Dermis microvascular lymphatic vessel endothelial cell (primary cell): ENCODE data around the gene CPNE6. TPM values are rescaled to one million over a fixed set of nuclear protein-coding genes. Genes with fewer than 3 reads are reported as not detected.
A peak's percentile ranks its signal among the peaks of the same experiment; 100 is the strongest.
"Not testable (repeated sequence)": the region's sequence is repeated elsewhere in the genome, so short reads cannot be mapped to it uniquely, and the experiment has no call there.

Experiments used
- DNase-seq, 2 donors: peaks; one replicate each; pipeline versions ENCODE4 v3.0.0 to v3.0.0-alpha.2; 2010; ENCODE audit warnings: low read depth in 2 of 2
- total RNA-seq: library from RNA; depleted of rRNA; stranded (reverse); fragments of >200 nt; gene quantifications from 2 replicates; pipeline ENCODE4 v1.2.1, GENCODE V29; 2014

CPNE6 gene
- total RNA-seq, 1 donor from 2014 or later, result not detected

DNA sequence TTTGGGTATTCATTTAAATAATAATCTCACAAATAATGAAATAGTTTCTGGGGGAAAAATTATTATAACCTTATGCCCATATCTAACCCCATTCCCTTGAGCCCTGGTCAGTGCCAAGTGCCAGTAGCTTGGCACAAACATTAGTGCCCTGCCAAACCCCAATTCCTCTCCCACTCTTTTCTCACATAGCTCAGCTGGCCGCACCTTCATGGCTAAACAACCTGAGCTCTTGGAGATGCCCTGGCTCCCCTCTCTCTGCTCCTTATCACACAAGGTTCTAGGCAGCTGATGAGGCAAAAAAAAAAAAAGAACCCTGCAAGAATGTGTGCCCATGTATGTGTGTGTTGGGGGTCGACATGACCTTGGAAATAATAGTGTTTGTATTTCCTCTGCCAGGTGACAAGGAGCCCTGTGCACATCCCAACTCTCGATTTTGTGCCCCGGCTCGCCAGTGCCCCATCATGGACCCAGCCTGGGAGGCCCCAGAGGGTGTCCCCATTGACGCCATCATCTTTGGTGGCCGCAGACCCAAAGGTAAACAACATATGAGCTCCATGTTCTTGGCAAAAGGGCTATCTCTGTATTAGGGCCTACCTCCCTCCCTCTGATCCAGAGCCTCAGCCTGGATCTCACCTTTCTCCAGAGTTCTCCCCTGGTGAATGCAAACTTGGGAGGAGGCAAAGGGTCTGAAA lies 31.1 kb downstream of the CPNE6 start:
- no peak for DNase-seq

DNA sequence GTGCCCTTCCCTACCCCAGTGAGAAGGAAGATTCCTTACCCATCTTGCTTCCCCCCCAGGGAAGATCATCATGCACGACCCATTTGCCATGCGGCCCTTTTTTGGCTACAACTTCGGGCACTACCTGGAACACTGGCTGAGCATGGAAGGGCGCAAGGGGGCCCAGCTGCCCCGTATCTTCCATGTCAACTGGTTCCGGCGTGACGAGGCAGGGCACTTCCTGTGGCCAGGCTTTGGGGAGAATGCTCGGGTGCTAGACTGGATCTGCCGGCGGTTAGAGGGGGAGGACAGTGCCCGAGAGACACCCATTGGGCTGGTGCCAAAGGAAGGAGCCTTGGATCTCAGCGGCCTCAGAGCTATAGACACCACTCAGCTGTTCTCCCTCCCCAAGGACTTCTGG lies 32.1 kb downstream of the CPNE6 start:
- no peak for DNase-seq

GRCh38 chr14:24105609-24106239 lies 34.4 kb downstream of the CPNE6 start:
- not testable (repeated sequence) for DNase-seq

DNA sequence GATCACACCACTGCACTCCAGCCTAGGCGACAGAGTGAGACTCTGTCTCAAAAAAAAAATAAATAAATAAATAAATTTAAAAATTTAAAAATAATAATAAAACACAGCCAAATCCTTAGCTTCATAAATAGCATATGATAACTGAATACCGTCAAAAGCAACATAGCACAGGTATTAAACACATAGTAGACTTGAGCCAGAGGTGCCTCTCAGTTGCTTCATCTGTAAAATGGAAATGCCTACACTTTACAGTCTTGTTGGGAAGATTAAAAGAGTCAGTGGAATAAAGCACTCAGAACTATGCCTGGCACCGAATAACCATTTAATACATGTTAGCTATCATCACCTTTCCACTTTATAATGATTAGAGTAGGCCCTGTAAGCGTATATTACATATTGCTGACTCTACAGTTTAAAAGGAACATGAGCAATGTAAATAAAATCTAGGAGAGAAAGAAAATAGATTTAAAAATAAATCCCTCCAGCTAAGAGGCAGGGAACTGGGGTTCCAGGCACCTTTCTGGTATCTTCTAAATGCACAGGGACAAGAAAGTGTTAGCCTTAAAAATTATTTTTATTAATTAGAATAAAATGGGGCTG lies 35.4 kb downstream of the CPNE6 start:
- no peak for DNase-seq

DNA sequence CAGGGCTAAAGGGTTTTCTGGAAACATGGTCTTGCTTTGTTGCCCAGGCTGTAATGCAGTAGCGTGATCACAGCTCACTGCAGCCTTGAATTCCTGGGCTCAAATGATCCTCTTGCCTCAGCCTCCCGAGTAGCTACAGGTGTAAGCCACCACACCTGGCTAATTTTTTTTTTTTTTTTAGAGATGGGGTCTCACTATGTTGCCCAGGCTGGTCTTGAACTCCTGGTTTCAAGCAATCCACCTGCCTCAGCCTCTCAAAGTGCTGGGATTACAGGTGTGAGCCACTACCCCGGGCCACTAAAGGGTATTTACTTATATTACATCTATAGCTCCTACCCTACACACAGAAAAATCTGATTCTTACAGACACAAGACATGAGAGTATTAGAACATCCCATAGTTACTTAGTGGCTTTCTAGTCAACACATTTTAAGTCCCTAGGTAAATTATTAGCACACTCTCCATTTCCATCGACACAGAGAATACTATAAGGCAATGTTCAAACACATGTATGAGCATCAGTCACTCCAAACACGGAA lies 37.0 kb downstream of the CPNE6 start:
- no peak for DNase-seq

GRCh38 chr14:24110060-24110459 lies 38.7 kb downstream of the CPNE6 start:
- DNase-seq, result no peak

- DNase-seq, result no peak
Measured at GRCh38 chr14:24110523-24110922, 39.2 kb downstream of the CPNE6 start.

GRCh38 chr14:24113379-24113800 lies 42.0 kb downstream of the CPNE6 start:
- no peak for DNase-seq

DNA sequence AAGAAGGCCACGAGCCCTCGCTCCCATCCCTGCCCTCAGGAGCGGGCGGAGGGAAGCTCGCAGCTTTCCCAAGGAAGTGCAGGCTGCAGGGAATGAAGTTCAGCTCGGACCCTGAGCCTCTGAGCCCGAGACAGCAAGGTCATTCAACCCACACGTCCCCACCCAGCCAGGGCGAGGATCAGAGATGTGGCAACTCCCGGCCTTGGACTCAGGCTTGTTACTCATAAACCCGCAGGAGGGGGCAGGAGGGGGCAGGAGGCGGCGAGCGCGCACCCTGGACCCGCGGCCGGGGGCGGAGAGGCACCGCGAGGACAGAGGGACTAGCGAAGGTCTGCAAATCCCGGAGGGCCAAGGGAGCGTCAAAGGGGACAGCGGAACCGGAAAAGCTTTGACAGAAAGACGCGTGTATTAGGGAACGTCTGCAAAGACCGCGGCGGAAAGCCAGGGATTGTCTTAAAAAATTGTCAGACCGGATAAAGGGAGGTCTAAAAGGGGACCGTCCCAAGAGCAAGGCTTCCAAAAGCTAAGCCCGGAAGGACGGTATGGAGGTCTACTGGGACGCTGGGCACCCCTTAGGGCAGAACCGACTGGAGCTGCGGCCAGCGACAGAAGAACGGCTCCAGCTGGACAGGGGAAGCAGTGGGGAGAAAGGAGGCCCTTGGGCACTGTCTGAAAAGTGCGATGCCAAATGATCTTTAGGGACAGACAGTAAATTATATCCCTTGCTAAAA lies 42.6 kb downstream of the CPNE6 start:
- DNase-seq, result peak; percentile 41 to 81

DNA sequence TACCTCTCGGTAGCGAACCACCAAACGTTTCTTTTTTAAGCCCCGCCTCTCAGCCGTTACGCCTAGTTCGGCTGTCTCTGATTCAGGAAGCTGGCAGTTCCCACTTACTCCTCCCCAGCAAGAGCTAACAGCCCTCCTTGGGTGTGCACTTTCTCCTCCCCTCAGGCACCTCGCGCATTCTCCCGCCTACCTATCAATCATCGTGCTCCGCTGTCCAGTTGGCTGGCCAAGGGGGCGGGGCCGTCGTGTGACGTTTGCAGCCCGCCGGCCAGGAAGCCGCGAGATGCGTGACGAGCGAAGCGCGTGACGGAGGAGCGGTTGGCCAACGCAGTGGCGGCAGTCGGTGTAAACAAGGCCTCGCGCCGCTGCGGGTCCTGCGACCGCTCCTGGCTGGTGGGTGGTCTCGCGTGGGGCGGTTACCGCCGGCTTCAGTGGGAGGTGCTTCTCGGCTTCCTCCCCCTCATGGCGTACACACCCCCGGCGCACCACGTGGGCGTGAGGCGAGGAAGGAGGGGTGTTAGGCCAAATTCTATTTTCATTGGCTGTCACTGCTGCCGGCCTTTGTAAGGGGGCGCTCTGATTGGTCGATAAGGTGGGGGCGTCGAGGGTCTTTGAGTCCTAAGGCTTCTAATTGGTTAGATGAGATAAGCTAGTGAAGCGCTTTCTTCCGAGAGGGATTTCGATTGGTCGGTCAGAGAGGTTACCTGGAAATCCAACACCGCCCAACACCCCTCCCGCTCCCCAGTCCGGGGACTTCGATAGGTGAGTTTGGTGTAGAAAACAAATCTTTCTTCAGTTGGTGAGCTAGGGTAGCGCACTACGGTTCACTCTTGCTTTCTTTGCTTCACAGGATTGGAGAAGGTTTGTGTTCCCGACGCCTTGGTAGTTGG lies 43.4 kb downstream of the CPNE6 start, which contains the start of the genes DCAF11 and NRL:
Gene DCAF11, plus strand, starts transcription at position 246 of the 890 bp plus-strand sequence. CDS start 818 bp downstream, outside the sequence.
Gene NRL, minus strand, starts transcription at position 418 of the 890 bp plus-strand sequence. CDS start 32,101 bp downstream, outside the sequence.
- peak; percentile 99 to 100 for DNase-seq

DNA sequence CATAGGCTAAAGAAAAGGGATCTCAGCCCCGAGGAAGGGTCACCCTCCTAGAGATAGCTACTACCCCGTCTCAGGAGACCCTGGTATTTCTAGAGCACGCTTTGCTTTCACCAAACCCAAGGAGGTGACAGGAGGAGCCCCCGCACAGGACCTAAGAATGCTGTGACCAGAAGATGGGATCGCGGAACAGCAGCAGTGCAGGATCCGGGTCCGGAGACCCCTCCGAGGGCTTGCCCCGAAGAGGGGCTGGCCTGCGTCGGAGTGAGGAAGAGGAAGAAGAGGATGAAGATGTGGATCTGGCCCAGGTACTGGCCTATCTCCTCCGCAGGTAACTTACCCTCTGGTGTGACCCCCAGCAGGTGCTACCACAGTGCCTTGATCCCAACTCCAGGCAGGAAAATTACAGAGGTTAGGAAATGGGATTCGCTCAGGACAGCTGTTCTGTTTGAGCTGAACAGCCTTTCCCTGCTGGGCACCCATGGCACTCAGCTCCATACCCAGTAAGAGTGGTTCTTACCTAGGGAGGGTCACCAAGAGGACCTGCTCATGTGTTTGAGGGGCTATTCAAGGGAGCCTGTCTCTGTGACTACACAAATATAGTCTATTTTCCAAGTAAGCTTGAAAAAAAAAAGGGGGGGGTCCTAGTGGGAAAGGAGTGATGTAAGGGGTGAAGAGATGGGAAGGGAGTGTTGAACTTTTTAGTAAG lies 44.2 kb downstream of the CPNE6 start:
- no peak for DNase-seq

- DNase-seq, result no peak
Measured at GRCh38 chr14:24116128-24116814, 44.9 kb downstream of the CPNE6 start.

DNA sequence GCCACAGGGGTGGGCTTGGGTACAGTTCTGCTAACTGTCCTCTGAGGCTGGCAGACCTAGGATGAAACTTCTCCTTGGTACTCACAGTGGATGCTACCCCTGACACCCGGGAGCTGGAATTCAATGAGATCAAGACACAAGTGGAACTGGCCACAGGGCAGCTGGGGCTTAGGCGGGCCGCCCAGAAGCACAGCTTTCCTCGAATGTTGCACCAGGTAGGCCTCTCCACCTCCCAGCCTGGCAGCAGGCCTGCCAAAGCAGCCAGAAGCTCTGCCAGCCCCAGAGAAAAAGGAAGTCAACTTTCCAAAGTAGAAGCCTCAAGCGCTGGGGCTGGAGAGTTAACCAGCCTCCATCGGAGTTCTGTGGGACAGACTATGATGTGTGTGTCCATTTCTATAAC lies 45.8 kb downstream of the CPNE6 start:
- DNase-seq, result no peak

DNA sequence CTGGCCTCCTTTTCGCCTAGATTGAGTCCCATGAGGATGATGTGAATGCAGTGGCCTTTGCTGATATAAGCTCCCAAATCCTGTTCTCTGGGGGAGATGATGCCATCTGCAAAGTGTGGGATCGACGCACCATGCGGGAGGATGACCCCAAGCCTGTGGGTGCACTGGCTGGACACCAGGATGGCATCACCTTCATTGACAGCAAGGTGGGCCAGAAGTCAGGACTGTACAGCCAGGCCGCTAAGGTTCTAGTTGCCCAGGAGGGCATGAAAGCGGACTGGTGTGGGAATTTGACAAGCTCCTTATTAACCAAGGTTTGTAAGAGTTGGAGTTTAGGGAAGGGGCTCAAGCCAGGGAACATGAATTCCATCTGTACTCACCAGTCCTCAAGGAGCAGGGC lies 48.3 kb downstream of the CPNE6 start:
- no peak for DNase-seq

GRCh38 chr14:24121210-24121609 lies 49.8 kb downstream of the CPNE6 start:
- DNase-seq, result no peak

DNA sequence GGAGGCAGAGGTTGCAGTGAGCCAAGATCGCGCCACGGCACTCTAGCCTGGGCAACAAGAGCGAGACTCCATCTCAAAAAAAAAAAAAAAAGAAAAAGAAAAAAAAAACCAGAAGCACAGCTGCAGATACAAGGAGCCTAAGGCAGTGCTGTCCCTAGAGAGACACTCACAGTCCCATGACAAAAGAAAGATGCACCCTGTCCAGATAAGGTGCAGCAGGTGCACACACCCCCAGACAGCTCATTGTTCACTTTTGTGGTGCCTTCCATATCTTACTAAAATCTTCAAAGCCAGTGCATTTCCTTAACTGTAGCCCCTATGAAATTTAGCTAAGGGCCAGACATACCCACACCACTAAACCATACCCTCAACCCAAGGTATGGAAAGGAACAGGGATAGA lies 51.1 kb downstream of the CPNE6 start:
- DNase-seq, result no peak

- no peak for DNase-seq
Measured at GRCh38 chr14:24122898-24123297, 51.5 kb downstream of the CPNE6 start.

DNA sequence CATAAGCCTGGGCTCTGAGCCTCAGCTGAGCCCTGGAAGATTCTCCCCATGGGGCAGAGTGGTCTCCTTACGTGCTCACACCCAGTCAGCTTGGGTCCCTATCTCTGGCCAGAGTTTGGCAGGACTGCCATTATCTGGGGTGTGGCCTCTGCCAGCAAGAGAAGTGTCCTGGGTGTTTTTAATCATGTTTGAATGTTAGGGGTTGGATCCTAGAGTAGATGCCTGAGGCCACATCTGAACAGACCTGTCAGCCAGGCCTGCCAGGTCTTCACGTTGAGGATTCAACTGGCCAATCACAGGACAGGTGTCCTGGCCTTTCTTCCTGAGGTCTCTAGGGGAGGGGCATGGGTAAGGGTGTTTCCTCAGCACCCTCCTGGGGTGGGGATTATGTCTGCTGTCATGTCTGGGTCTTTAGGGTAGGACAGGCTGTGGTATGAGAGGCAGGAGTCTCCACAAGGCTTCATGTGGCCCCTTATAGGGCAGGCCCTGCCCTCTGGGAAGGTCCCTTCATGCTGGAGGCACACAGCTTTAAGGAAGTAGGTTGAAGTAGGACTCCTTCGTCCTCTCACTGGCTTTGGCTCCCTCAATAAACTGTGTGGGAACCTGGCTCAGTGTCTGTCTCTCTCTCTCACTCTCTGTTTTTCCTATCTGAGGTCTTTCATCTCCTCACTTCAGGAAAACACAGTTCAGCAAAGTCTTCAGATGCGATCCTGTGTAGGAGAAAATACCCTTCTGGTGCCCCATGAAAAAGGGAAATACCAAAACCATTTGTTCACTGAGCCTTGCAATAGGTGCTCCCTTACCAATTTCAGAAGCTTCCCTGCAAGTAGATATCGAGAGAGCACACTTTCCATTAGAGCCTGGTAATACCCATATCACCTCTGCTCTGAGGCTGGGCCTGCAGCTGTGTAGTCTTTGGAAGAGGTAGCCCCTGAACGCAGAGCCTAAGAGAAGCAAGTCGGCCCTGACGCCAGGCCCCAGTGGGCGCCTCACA lies 52.4 kb downstream of the CPNE6 start:
- DNase-seq, result no peak
